Panc1 (cell line): Measurements from ENCODE around the gene MOV10L1. TPM values are rescaled to one million over a fixed set of nuclear protein-coding genes. Genes with fewer than 3 reads are reported as not detected.

Experiments used
- ATAC-seq: fragments of 200-7000 bp; cut with Tn5 transposase; 2 replicates; pipeline ENCODE4 v1.9.1; 2020; ENCODE audit warnings: mild to moderate bottlenecking, moderate library complexity
- BruUV-seq: library from RNA; stranded (reverse); fragments of 400-500 nt; replicated peaks from 2 replicates; lab custom pipeline; 2021; lab: Mats Ljungman, UMichigan
- CTCF ChIA-PET: fragments of 300-600 bp; sonication (Branson Sonifier 250); formaldehyde crosslinking; loops from one replicate; lab custom pipeline; 2022; ENCODE audit warnings: antibody characterized with exemption; lab: Charles Lee
- POLR2A ChIA-PET: fragments of 300-600 bp; sonication (Branson Sonifier 250); formaldehyde crosslinking; loops from one replicate; lab custom pipeline; 2022; ENCODE audit warnings: antibody characterized with exemption; lab: Charles Lee
- DNase-seq: peaks from one replicate; pipeline ENCODE4 v3.0.0-alpha.2; 2010; ENCODE audit warnings: low read depth, low spot score
- H3K27ac ChIP-seq: 2 replicates; pipeline ENCODE4 v1.5.1; 2011; ENCODE audit warnings: mild to moderate bottlenecking, low read length, inconsistent platforms
- H3K27me3 ChIP-seq: fragments of 200-500 bp; sonication (Bioruptor generic); 2 replicates; pipeline ENCODE4 v1.6.0; 2014; ENCODE audit warnings: low read length, inconsistent platforms; ENCODE audit not compliant: control insufficient read depth, insufficient read depth
- H3K36me3 ChIP-seq: fragments of 200-500 bp; sonication (Bioruptor generic); 2 replicates; pipeline ENCODE4 v1.5.1; 2014; ENCODE audit warnings: inconsistent platforms, mild to moderate bottlenecking, low read length, moderate library complexity; ENCODE audit not compliant: control insufficient read depth, insufficient read depth
- H3K4me1 ChIP-seq: 2 replicates; pipeline ENCODE4 v1.5.1; 2011; ENCODE audit warnings: inconsistent platforms, mild to moderate bottlenecking, low read length, moderate library complexity; ENCODE audit not compliant: control insufficient read depth, insufficient read depth
- H3K4me3 ChIP-seq, 2 experiments: 2 replicates each; pipeline ENCODE4 v1.5.1; 2011 to 2012; ENCODE audit warnings: low read depth in 2 of 2, low read length in 2 of 2, mild to moderate bottlenecking in 2 of 2, inconsistent platforms in 1 of 2, moderate library complexity in 1 of 2
- H3K9me3 ChIP-seq: fragments of 200-500 bp; sonication (Bioruptor generic); 2 replicates; pipeline ENCODE4 v1.5.1; 2014; ENCODE audit warnings: low read depth, mild to moderate bottlenecking, inconsistent platforms, low read length, moderate library complexity; ENCODE audit not compliant: control insufficient read depth, insufficient read depth
- POLR2AphosphoS5 ChIP-seq: IDR thresholded peaks from 2 replicates; pipeline ENCODE4 v1.6.1; 2012; ENCODE audit warnings: mild to moderate bottlenecking, low read depth, low read length, moderate library complexity
- SIN3A ChIP-seq: IDR thresholded peaks from 2 replicates; pipeline ENCODE4 v1.6.1; 2012; ENCODE audit warnings: low read depth, mild to moderate bottlenecking, low read length, moderate library complexity, borderline replicate concordance; ENCODE audit not compliant: insufficient read depth
- TCF7L2 ChIP-seq: IDR thresholded peaks from 2 replicates; pipeline ENCODE4 v1.6.1; 2011; ENCODE audit warnings: mild to moderate bottlenecking, low read depth, low read length, inconsistent platforms
- in situ Hi-C: cut with HindIII; loops from 2 replicates; pipeline ENCODE4 v1.10.0; 2016; ENCODE audit warnings: low sequenced_read_pairs, low pct_unique_long_range_greater_than_20kb
- intact Hi-C: fragments of 100-400 bp; cut with micrococcal nuclease; formaldehyde crosslinking; loops from one replicate; pipeline ENCODE4 v1.10.0; 2022; ENCODE audit not compliant: unreplicated experiment
- total RNA-seq: library from RNA; stranded (reverse); gene quantifications from one replicate; pipeline ENCODE4 v1.2.1, GENCODE V29; 2021; ENCODE audit not compliant: unreplicated experiment
- TF ChIP-seq, protein P1 (sequence below), 2 experiments: IDR thresholded peaks; 2 replicates each; pipeline ENCODE4 v1.6.1; 2011 to 2012; ENCODE audit warnings: low read depth in 2 of 2, control low read depth in 1 of 2, low read length in 1 of 2, mild to moderate bottlenecking in 1 of 2, moderate library complexity in 1 of 2; ENCODE audit not compliant: insufficient read depth in 1 of 2
- TF ChIP-seq, protein P2 (sequence below): fragments of 450-650 bp; IDR thresholded peaks from 2 replicates; pipeline ENCODE4 v1.5.1; 2017; ENCODE audit warnings: mild to moderate bottlenecking

Gene MOV10L1
- total RNA-seq, 1 experiment from 2014 or later: 0.10 TPM

DNA sequence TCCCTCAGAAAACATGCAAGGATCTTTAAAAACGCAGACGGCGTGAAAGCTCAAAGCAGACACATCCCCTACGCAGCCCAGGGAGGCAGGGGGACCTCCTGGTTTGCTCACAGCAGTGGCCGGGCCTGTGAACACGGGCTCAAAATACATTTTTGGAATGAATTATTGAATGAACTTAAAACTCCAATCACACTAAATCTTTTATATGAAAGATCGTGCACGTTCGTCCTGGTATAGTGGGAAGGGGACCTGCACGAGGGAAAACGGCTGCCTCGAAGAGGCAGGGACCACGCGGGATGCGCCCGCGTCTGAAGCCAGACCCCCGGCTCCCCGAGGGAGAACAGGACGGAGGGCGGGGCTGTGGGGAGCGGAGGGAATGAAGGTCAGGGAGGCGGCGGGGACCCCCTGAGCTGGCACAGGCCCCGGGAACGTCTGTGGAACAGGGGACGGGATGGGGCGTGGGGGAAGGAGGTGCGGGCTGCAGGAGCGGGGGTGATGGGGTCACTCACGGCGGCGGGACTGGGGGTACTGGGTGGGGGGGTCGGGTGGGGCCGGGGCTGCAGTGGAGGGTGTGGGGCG lies 79.5 kb downstream of the MOV10L1 start:
- no peaks in the 10 kb centered on the region for H3K9me3 ChIP-seq
- in situ Hi-C loops (no loop called here), intact Hi-C loops (no loop called here)
- no peak overlapping the region for H3K27ac ChIP-seq
- ATAC-seq: no peak
- H3K27me3 ChIP-seq: no peaks in the 10 kb centered on the region
- no peak for DNase-seq
- ChIA-PET POLR2A (no interaction called here), CTCF (no interaction called here)
- no TSS peak for BruUV-seq
- no peak overlapping the region; a peak in 1 of 4 replicates for H3K4me3 ChIP-seq
- TF ChIP-seq, protein P1, sequence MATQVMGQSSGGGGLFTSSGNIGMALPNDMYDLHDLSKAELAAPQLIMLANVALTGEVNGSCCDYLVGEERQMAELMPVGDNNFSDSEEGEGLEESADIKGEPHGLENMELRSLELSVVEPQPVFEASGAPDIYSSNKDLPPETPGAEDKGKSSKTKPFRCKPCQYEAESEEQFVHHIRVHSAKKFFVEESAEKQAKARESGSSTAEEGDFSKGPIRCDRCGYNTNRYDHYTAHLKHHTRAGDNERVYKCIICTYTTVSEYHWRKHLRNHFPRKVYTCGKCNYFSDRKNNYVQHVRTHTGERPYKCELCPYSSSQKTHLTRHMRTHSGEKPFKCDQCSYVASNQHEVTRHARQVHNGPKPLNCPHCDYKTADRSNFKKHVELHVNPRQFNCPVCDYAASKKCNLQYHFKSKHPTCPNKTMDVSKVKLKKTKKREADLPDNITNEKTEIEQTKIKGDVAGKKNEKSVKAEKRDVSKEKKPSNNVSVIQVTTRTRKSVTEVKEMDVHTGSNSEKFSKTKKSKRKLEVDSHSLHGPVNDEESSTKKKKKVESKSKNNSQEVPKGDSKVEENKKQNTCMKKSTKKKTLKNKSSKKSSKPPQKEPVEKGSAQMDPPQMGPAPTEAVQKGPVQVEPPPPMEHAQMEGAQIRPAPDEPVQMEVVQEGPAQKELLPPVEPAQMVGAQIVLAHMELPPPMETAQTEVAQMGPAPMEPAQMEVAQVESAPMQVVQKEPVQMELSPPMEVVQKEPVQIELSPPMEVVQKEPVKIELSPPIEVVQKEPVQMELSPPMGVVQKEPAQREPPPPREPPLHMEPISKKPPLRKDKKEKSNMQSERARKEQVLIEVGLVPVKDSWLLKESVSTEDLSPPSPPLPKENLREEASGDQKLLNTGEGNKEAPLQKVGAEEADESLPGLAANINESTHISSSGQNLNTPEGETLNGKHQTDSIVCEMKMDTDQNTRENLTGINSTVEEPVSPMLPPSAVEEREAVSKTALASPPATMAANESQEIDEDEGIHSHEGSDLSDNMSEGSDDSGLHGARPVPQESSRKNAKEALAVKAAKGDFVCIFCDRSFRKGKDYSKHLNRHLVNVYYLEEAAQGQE (IDR thresholded peaks at IDR 0.05; ENCODE audit: insufficient read depth in 1 of 2, low read depth in 2 of 2, low read length in 1 of 2): no peak
- no peak for TF ChIP-seq POLR2AphosphoS5
- no peak for TF ChIP-seq TCF7L2
- TF ChIP-seq, protein P2, sequence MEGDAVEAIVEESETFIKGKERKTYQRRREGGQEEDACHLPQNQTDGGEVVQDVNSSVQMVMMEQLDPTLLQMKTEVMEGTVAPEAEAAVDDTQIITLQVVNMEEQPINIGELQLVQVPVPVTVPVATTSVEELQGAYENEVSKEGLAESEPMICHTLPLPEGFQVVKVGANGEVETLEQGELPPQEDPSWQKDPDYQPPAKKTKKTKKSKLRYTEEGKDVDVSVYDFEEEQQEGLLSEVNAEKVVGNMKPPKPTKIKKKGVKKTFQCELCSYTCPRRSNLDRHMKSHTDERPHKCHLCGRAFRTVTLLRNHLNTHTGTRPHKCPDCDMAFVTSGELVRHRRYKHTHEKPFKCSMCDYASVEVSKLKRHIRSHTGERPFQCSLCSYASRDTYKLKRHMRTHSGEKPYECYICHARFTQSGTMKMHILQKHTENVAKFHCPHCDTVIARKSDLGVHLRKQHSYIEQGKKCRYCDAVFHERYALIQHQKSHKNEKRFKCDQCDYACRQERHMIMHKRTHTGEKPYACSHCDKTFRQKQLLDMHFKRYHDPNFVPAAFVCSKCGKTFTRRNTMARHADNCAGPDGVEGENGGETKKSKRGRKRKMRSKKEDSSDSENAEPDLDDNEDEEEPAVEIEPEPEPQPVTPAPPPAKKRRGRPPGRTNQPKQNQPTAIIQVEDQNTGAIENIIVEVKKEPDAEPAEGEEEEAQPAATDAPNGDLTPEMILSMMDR: no peak
- TF ChIP-seq SIN3A: no peak
- H3K4me1 ChIP-seq: no peaks in the 10 kb centered on the region
- no peaks in the 10 kb centered on the region for H3K36me3 ChIP-seq

DNA sequence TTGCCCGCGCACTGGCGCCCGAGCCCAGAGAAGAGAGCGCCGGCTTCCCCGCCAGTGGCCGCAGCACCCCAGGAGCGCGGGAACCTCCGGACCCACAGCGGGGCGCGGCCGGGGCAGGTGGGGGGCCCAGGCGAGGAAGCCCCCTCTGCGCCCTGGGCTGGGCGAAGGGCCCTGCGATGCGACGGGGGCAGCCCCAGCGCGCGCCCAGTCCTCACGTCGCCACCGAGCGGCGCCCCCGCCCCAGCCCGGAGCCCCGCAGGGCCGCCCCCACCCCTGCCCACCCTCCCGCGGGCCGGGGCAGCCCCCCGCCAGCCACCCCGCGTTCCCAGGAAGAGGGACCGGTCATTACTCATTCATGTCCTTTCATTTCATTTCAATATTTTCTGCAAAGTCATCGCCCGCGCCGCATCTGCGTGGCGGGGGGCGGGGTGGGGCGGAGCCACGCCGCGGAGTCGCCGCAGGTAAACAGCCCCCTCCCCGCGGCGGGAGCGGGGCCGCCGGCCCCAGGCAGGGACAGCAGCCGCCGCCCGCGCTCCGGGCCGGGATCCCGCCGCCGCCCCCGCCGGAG lies 80.1 kb downstream of the MOV10L1 start:
- ATAC-seq: peak; percentile 59
- Histone ChIP-seq H3K4me3 (peak overlapping the region in 1 of 2 experiments; percentile 27; a peak in 3 of 4 replicates), H3K27ac (no peak overlapping the region), H3K4me1 (no peaks in the 10 kb centered on the region), H3K27me3 (no peaks in the 10 kb centered on the region), H3K36me3 (no peaks in the 10 kb centered on the region), H3K9me3 (no peaks in the 10 kb centered on the region)
- ChIA-PET POLR2A (no interaction called here), CTCF (no interaction called here)
- TF ChIP-seq POLR2AphosphoS5: no peak
- TF ChIP-seq TCF7L2: no peak
- no peak for TF ChIP-seq SIN3A
- TF ChIP-seq, protein P2: no peak
- TF ChIP-seq, protein P1 (IDR thresholded peaks at IDR 0.05; ENCODE audit: insufficient read depth in 1 of 2, low read depth in 2 of 2, low read length in 1 of 2): no peak
- intact Hi-C loops (no loop called here), in situ Hi-C loops (no loop called here)
- no TSS peak for BruUV-seq
- DNase-seq: no peak
